A549 treated with dexamethasone at 1 μM for 4 hours (cell line): ENCODE data around the gene RETREG2. TPM values are rescaled to one million over a fixed set of nuclear protein-coding genes. Genes with fewer than 3 reads are reported as not detected.

Source experiments
- total RNA-seq: library from RNA; stranded (reverse); fragments of 200-300 nt; extraction: Qiagen RNA extraction; gene quantifications from 5 replicates; pipeline ENCODE4 v1.2.3, GENCODE V29; 2022

RETREG2 gene
- 58.6 to 77.6 TPM (median 75.6 TPM) in 5 replicates for total RNA-seq

GRCh38 chr2:219177552-219178376 is at the start of gene RETREG2:
TSS of gene RETREG2 (plus strand) at chr2:219178275. CDS start at chr2:219178353, 78 bp downstream.

GRCh38 chr2:219160186-219161017 is 17.7 kb upstream of the RETREG2 start, which contains the start of gene NHEJ1:
TSS of gene NHEJ1 (minus strand) at chr2:219160815. CDS start at chr2:219158362, 2,453 bp downstream.

GRCh38 chr2:219169930-219170654 is 8.0 kb upstream of the RETREG2 start, which contains the start of gene SLC23A3:
TSS of gene SLC23A3 (minus strand) at chr2:219170029. CDS start at chr2:219169984, 45 bp downstream.

GRCh38 chr2:219176818-219177551 is 1.1 kb upstream of the RETREG2 start, which contains the start of gene CNPPD1:
TSS of gene CNPPD1 (minus strand) at chr2:219176925. CDS start at chr2:219176828, 97 bp downstream.

GRCh38 chr2:219206328-219207133 is 28.5 kb downstream of the RETREG2 start, which contains the start of gene ZFAND2B:
TSS of gene ZFAND2B (plus strand) at chr2:219206782. CDS start at chr2:219206988, 206 bp downstream.

GRCh38 chr2:219218732-219219701 is 40.9 kb downstream of the RETREG2 start, which contains the start of gene ABCB6:
TSS of gene ABCB6 (minus strand) at chr2:219218958. CDS start at chr2:219218673, 285 bp downstream.

GRCh38 chr2:219229305-219230058 is 51.4 kb downstream of the RETREG2 start, which contains the start of the genes ANKZF1 and ATG9A:
TSS of gene ANKZF1 (plus strand) at chr2:219229806. CDS start at chr2:219230258, 452 bp downstream.
TSS of gene ATG9A (minus strand) at chr2:219229636. CDS start at chr2:219228024, 1,612 bp downstream.

Other genes with a start within 250 kb of the RETREG2 start
- gene CDK5R2, start 218.6 kb upstream of the RETREG2 start, total RNA-seq, result 5.9 to 9.3 TPM (median 8.1 TPM) in 5 replicates
- gene FEV, start 193.1 kb upstream of the RETREG2 start, total RNA-seq, result 0.20 TPM in 1 of 5 replicates, not detected in the others
- gene CRYBA2, start 184.9 kb upstream of the RETREG2 start, total RNA-seq, result 0.31 TPM in 1 of 5 replicates, not detected in the others
- gene CFAP65, start 136.8 kb upstream of the RETREG2 start, total RNA-seq, result 0.21 to 0.27 TPM (median 0.22 TPM) in 5 replicates
- gene IHH, start 117.4 kb upstream of the RETREG2 start, total RNA-seq, result 0.38 to 0.77 TPM (median 0.54 TPM) in 5 replicates
- gene NHEJ1, start 17.5 kb upstream of the RETREG2 start, total RNA-seq, result 16.7 to 18.7 TPM (median 17.5 TPM) in 5 replicates
- gene SLC23A3, start 8.2 kb upstream of the RETREG2 start, total RNA-seq, result 0.45 to 0.75 TPM (median 0.55 TPM) in 5 replicates
- 35.3 to 42.6 TPM (median 41.4 TPM) in 5 replicates for gene CNPPD1, start 1.4 kb upstream of the RETREG2 start, total RNA-seq
- gene ZFAND2B, start 28.5 kb downstream of the RETREG2 start, total RNA-seq, result 12.3 to 20.7 TPM (median 19.3 TPM) in 5 replicates
- gene ABCB6, start 40.7 kb downstream of the RETREG2 start, total RNA-seq, result 22.3 to 30.8 TPM (median 27.9 TPM) in 5 replicates
- 33.6 to 46.8 TPM (median 45.2 TPM) in 5 replicates for gene ATG9A, start 51.4 kb downstream of the RETREG2 start, total RNA-seq
- 11.5 to 16.9 TPM (median 13.8 TPM) in 5 replicates for gene ANKZF1, start 51.5 kb downstream of the RETREG2 start, total RNA-seq
- 6.0 to 7.1 TPM (median 6.6 TPM) in 5 replicates for gene GLB1L, start 67.2 kb downstream of the RETREG2 start, total RNA-seq
- gene STK16, start 67.2 kb downstream of the RETREG2 start, total RNA-seq, result 25.9 to 30.2 TPM (median 28.5 TPM) in 5 replicates
- 0.12 to 0.20 TPM (median 0.16 TPM) in 3 of 5 replicates, not detected in the others for gene TUBA4B, start 75.0 kb downstream of the RETREG2 start, total RNA-seq
- 250 to 308 TPM (median 286 TPM) in 5 replicates for gene TUBA4A, start 75.6 kb downstream of the RETREG2 start, total RNA-seq
- gene DNAJB2, start 101.1 kb downstream of the RETREG2 start, total RNA-seq, result 29.5 to 38.9 TPM (median 35.6 TPM) in 5 replicates
- 0.97 to 1.8 TPM (median 1.4 TPM) in 5 replicates for gene PTPRN, start 131.1 kb downstream of the RETREG2 start, total RNA-seq
- gene RESP18, start 154.5 kb downstream of the RETREG2 start, total RNA-seq, result not detected in 5 replicates
- 52.0 to 63.4 TPM (median 55.8 TPM) in 5 replicates for gene DNPEP, start 209.6 kb downstream of the RETREG2 start, total RNA-seq
- 0.38 to 0.47 TPM (median 0.45 TPM) in 5 replicates for gene DES, start 240.1 kb downstream of the RETREG2 start, total RNA-seq